Stimulated activated CD4-positive, alpha-beta T cell treated with anti-CD3 and anti-CD28 coated beads, Interleukin-1b, Interleukin-23, amount 100 ng/mL, for 48 hours (primary cell): ENCODE results near the gene IL16.
"Not testable (repeated sequence)": the region's sequence is repeated elsewhere in the genome, so short reads cannot be mapped to it uniquely, and the experiment has no call there.

Experiments used
- DNase-seq: peaks from one replicate; pipeline ENCODE4 v3.0.0-alpha.2; 2020

Gene IL16

GRCh38 chr15:81346611-81347010 is 149.9 kb downstream of the IL16 start:
- DNase-seq = no peak

- DNase-seq = no peak
These were observed 151.2 kb downstream of the IL16 start for GRCh38 chr15:81347910-81348309.

- not testable (repeated sequence) for DNase-seq
These were observed 152.0 kb downstream of the IL16 start for GRCh38 chr15:81348691-81349090.

- DNase-seq = no peak
These were observed 152.6 kb downstream of the IL16 start for GRCh38 chr15:81349271-81349670.

- DNase-seq = no peak
These were observed 155.0 kb downstream of the IL16 start for GRCh38 chr15:81351651-81352050.

- no peak for DNase-seq
These were observed 159.6 kb downstream of the IL16 start for GRCh38 chr15:81356252-81356651.

GRCh38 chr15:81357180-81357686 is 160.6 kb downstream of the IL16 start:
- DNase-seq = no peak

- no peak for DNase-seq
These were observed 161.6 kb downstream of the IL16 start for GRCh38 chr15:81358248-81358647.

- no peak for DNase-seq
These were observed 163.8 kb downstream of the IL16 start for GRCh38 chr15:81360491-81360890.

GRCh38 chr15:81361891-81362290 is 165.2 kb downstream of the IL16 start:
- no peak for DNase-seq

- no peak for DNase-seq
These were observed 166.1 kb downstream of the IL16 start for GRCh38 chr15:81362790-81363189.

GRCh38 chr15:81363276-81363675 is 166.6 kb downstream of the IL16 start:
- DNase-seq = no peak
